Fibroblast of the aortic adventitia (primary cell): Measurements from ENCODE around the gene ATRIP. TPM values are rescaled to one million over a fixed set of nuclear protein-coding genes. Genes with fewer than 3 reads are reported as not detected.

Source experiments
- DNase-seq: peaks from one replicate; pipeline ENCODE4 v3.0.0-alpha.2; 2010; ENCODE audit warnings: low read depth
- H3K4me3 ChIP-seq: 2 replicates; pipeline ENCODE4 v1.5.1; 2011; ENCODE audit warnings: low read depth, mild to moderate bottlenecking, control low read depth, low read length, moderate library complexity
- CTCF ChIP-seq: IDR thresholded peaks from 2 replicates; pipeline ENCODE4 v1.5.1; 2011; ENCODE audit warnings: mild to moderate bottlenecking, low read length, control low read depth, inconsistent platforms; ENCODE audit not compliant: insufficient read depth
- total RNA-seq: library from RNA; depleted of rRNA; stranded (reverse); fragments of >200 nt; gene quantifications from 2 replicates; pipeline ENCODE4 v1.2.3, GENCODE V29; 2012; ENCODE audit warnings: low replicate concordance

The ATRIP gene
- total RNA-seq, 1 donor = 14.5 TPM

GRCh38 chr3:48419149-48419548 lies 27.4 kb upstream of the ATRIP start:
- TF ChIP-seq CTCF = no peak
- no peak overlapping the region for H3K4me3 ChIP-seq
- no peak for DNase-seq

- no peak for DNase-seq
- no peak overlapping the region for H3K4me3 ChIP-seq
- no peak for TF ChIP-seq CTCF
Measured at GRCh38 chr3:48419597-48419996, 26.9 kb upstream of the ATRIP start.

GRCh38 chr3:48420561-48420960 lies 26.0 kb upstream of the ATRIP start:
- no peak for TF ChIP-seq CTCF
- no peak overlapping the region for H3K4me3 ChIP-seq
- DNase-seq = no peak

- no peak overlapping the region for H3K4me3 ChIP-seq
- DNase-seq = no peak
- no peak for TF ChIP-seq CTCF
Measured at GRCh38 chr3:48422272-48422671, 24.3 kb upstream of the ATRIP start.

GRCh38 chr3:48422681-48423080 lies 23.9 kb upstream of the ATRIP start:
- no peak for DNase-seq
- TF ChIP-seq CTCF = no peak
- no peak overlapping the region for H3K4me3 ChIP-seq

GRCh38 chr3:48423241-48423882 lies 23.2 kb upstream of the ATRIP start:
- H3K4me3 ChIP-seq = no peak overlapping the region

More at GRCh38 chr3:48423241-48423882, 23.2 kb upstream of the ATRIP start:
- no peak for DNase-seq
- TF ChIP-seq CTCF = no peak
